Stimulated activated CD8-positive, alpha-beta memory T cell treated with anti-CD3 and anti-CD28 coated beads, Interleukin-7, amount 100 ng/mL, for 1 hour (primary cell): Measurements from ENCODE around the gene GORASP2.

Experiments used
- DNase-seq, 2 donors: peaks; one replicate each; pipeline ENCODE4 v3.0.0-alpha.2; 2020; ENCODE audit warnings: low read depth in 2 of 2

GORASP2 gene

DNA sequence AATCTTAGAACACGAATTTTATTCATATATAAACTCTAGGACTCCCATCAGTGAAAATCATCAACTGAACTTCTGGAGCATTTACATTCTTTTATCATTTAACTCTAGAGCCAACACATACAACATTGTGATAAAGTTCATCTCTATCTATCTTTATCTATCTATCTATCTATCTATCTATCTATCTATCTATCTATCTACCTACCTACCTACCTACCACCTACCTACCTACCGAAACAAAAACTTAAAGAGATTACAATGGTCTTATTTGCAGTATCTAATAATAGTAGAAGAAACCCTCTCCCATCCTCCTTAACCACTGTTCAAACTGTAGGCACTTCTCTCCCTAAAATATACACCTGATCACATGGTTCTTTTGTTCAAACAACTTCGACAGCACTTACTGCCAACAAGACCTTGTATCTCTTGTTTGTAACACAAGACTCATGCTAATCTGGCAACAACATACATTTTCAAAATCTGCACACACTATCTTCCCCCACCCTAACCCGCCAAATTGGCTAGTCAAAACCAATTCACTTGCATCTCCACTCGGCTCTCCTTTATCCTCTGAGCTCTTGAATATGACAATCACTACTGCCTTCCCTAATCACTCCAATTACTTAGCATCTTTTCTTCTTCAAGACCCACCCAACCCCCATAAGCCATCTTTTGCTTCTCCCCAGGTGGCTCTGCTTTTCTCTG is 69.0 kb downstream of the GORASP2 start:
- DNase-seq: no peak

DNA sequence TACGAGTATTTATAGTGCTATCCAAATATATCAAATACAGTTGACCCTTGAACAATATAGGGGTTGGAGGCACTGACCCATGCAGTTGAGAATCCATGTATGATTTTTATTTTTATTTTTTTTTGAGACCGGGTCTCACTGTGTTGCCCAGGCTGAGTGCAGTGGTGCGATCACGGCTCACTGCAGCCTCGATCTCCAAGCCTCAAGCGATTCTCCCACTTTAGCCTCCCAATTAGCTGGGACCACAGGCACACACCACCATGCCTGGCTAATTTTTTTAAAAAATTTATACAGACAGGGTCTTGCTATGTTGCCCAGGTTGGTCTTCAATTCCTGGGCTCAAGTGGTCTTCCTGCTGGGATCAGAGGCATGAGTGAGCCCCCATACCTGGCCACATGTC is 70.6 kb downstream of the GORASP2 start:
- DNase-seq: no peak

DNA sequence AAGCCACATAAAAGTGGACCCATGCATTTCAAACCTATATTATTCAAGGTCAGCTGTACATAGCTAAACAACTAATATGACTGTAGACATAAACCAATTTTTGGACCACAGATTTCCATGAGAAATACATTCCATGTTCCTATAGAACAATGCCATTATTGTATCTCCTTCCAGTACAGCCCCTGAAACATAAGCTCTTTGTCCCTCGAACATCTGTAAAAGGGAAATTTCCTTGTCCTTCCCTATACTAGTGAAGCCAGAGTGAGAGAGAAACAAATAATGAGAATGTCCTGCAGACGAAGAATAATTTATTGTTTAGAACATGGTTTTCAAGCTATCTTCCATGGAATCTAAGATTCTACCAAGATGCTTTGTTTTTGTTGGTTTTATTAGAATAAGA is 75.3 kb downstream of the GORASP2 start:
- no peak for DNase-seq

DNA sequence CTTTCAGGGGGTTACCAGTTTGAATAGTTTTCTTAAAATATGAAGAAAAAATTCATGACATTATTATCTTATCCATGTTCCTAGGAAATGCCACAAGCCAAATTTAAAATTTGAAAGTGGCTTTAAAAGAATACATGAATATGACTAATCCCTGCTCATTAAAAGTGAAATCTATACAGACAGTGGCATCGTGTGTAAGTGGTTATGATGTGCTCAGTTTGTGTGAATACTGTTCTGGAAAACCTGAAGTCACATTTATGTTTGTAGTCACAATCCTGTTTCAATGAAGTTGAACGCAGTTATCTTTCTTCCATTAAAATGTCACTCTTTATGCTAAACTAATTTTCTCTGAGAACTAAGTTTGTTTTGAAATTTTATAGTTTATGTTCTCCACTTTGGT is 75.8 kb downstream of the GORASP2 start:
- DNase-seq: no peak

DNA sequence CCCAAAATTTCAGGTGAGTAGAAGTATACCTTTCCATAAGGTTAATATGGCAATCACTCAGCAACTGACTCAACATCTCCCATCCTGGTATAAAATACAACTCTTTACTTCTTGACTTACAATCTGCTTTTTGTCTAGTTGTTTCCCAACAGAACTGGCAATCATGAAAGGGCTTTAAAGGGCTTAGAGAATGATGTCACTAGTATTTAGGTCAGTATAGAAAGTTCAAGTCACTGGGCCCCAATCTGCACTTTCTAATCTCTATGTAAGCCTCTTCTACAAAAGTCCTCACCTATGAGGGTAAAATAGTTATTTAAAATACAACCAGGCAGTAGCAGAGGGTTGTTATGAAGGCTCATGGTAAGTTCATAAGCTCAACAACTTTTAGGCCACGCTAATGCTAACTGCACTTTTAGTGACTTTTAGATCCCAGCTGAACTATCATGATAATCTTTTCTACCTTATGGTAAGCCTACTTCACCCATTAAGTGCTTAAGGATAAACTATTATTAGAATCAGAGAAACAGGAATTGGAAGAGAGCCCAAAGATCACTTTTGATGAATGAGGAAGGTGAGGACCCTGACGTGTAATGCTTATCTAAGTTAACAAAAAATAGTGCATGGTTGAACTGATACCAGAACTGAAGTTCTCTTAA is 79.6 kb downstream of the GORASP2 start:
- DNase-seq: no peak

DNA sequence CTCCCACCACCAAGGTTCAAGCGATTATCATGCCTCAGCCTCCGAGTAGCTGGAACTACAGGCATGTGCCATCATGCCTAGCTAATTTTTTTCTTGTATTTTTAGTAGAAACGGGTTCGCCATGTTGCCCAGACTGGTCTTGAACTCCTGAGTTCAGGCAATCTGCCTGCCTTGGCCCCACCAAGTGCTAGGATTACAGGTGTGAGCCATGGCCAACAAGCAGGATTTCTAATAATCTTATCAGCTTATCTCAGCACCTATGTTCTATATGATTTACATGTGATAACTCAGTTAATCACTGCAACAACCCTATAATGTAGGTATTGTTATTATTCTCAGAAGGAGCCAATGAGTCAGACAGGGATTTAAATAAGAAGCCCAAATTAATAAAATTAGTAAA is 80.3 kb downstream of the GORASP2 start:
- no peak for DNase-seq

DNA sequence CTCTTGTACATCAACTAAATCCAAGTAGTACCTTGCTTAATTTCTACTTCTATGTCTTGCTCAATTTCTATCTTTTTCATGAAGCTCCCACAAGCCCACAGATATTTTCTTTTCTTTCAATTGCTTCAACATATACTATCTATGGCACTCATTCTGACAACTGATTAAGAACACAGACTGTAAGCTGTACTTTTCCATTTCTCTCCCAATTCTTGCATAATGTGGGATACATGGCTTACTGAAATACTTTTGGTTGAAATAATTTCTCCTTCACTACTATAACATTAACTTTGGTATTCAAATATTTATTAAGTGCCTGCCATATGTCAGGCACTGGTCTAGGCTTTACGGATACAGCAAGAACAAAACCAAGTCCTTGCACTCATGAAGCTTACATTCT is 84.8 kb downstream of the GORASP2 start:
- no peak for DNase-seq

DNA sequence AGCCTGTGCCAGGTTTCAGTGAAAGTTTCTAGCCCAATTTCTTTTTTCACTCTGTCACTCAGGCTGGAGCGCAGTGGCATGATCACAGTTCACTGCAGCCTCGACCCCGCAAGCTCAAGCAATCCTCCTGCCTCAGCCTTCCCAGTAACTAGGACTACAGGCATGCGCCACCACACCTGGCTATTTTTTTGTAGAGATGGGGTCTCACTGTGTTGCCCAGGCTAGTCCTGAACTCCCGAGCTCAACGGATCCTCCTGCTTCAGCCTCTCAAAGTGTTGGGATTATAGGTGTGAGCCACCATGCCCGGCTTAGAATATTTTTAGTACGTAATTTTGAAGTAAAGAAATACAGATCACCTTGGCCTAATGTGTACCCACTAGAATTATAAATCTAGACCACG is 87.1 kb downstream of the GORASP2 start:
- DNase-seq: no peak
